RCC 7860 (cell line): ENCODE results near the gene PDPN.
"Not testable (repeated sequence)": the region's sequence is repeated elsewhere in the genome, so short reads cannot be mapped to it uniquely, and the experiment has no call there.

Source experiments
- DNase-seq: peaks from one replicate; pipeline ENCODE4 v3.0.0-alpha.2; 2015; ENCODE audit warnings: low spot score
- FAIRE-seq: peaks from 2 replicates; lab custom pipeline; 2012; peaks lifted over from hg19 to GRCh38; lab: Jason Lieb, UNC

PDPN gene, protein sequence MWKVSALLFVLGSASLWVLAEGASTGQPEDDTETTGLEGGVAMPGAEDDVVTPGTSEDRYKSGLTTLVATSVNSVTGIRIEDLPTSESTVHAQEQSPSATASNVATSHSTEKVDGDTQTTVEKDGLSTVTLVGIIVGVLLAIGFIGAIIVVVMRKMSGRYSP

DNA sequence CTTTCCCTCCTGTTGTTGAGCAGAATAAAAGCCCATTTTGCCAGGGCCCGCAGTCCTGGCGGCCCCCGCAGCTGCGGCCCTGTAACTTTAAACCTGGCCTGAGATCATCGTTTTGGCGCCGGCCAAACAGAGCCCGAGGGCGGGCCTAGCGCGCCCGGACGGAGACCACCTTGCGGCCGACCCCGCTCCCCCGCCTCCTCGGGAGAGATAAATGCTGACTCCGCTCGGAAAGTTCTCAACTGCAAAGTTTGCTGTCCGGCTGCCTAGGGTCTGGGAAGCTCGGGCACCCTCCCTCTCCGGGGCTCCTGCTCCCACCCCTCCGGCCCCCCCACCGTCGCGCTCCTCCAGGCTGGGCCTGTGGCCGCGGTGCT is at the start of gene PDPN:
PDPN (plus strand) TSS at position 238 of the 371 bp plus-strand sequence. CDS start 202 bp downstream, outside the sequence.
- no peak for FAIRE-seq
- no peak for DNase-seq

DNA sequence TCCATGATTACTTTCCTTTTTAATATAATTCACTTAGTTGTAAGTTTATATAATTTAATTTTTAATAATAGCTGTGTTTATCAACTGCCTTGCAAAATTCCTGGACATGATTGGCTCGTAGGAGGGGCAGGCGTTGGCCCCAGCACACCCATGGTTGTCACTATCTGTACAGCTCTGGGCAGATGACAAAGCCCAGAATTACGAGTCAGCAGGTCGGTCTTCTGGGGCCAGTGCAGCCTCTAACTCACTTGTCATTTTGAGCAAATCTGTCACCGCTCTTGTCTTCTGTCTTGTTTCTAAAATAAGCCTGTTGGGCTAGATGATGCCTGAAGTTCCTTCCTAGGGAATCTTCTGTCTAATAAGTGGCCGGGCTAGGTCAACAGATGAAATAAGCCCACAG is 48.4 kb upstream of the PDPN start:
- DNase-seq, result no peak
- no peak for FAIRE-seq

- DNase-seq (no peak), FAIRE-seq (no peak)
Measured at GRCh38 chr1:13536571-13536970, 47.1 kb upstream of the PDPN start.

DNA sequence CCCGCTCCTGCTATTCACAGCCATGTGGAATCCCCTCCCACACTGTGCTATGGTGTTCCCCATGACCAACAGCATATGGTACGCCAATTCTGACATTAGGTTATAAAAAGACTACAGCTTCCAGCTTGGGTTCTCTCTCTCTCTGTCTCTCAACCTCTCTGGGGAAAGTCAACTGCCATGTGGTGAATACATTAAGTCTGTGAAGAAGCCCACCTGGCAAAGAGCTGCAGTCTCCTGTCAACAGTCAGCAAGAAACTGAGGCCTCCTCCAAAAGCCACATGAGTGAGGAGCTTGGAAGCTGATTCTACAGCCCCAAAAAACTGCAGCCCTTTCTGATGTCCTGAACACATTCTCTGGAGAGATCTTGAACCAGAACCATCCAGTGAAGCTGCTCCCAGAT is 44.8 kb upstream of the PDPN start:
- FAIRE-seq, result no peak
- no peak for DNase-seq

DNA sequence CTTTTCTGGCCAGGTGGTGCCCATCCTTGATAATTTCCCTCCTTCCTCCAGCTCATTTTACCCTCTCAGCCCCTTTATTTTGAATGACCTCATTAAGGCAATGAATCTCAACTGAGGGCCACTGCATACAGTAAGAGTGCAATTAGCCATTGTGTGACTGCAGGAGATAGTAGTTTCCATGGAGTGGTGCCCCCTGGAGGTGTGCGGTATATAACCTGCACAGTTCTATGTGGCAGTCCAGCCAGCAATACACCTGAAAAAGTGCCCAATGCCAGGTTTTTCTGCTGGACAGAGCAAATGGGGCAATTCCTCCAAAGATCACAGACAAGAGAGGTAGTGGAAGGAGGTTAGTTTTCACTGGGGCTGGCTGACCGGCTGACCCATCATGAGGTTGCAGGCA is 43.9 kb upstream of the PDPN start:
- FAIRE-seq, result no peak
- DNase-seq, result no peak

GRCh38 chr1:13540866-13541265 is 42.8 kb upstream of the PDPN start:
- FAIRE-seq (no peak), DNase-seq (no peak)

- FAIRE-seq (no peak), DNase-seq (no peak)
Measured at GRCh38 chr1:13541435-13542215, 42.0 kb upstream of the PDPN start.

DNA sequence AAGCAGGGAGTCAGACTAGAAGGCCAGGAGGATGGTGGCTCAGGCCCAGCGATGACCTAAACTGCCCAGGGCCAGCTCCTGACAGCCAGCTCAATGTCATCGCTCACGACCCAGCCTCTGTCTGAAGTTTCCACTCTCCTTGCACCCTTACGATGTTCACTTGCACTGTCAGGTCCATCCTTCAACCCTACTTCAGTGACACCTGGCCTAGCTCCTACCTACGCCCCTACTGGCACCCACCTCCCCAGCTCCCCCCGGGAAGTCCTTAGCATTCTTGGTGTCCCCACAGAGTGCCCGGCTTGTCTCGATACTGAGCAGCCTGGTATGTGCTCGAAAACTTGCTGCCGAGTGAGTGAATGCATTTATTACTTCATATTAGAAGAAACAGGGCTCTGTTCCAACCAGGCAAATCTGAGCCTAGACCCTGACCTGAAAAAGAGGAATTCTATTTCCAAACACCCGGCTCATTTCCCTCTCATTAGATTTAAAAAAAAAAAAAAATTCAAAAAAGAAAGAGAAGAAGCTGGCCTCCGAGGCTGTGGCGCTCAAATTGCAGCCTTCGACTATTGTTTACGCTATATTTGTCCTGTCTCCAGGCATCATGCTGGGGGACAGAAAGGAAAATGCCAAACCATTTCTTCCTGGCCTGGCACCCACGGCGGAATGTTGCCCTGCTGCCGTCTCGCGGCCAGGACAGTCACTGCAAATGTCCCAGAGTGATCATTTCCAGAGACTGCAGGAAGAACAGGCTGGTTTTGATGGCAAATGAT is 40.0 kb upstream of the PDPN start:
- FAIRE-seq (no peak), DNase-seq (no peak)

DNA sequence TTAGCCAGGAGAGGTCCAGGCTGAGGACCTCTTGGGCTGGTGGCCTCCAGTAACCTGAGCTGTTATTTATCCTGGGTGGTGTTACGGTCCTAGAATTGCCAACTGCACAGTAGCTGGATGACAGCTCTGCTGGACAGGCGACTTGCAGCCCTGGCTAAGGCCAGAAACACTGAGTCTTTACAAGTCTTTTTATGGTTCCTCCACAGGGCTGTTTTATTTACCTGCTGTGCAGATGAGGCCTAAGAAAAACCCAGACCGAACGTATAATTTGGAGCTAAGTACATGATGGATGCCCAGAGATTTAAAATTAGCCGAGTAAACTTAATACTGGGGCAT is 39.4 kb upstream of the PDPN start:
- no peak for DNase-seq
- no peak for FAIRE-seq

- FAIRE-seq, result no peak
Measured at GRCh38 chr1:13546791-13547190, 36.8 kb upstream of the PDPN start.

GRCh38 chr1:13548281-13548680 is 35.4 kb upstream of the PDPN start:
- FAIRE-seq, result no peak
- no peak for DNase-seq

More at GRCh38 chr1:13546791-13547190, 36.8 kb upstream of the PDPN start:
- no peak for DNase-seq

- DNase-seq (no peak), FAIRE-seq (no peak)
Measured at GRCh38 chr1:13549021-13549420, 34.6 kb upstream of the PDPN start.

DNA sequence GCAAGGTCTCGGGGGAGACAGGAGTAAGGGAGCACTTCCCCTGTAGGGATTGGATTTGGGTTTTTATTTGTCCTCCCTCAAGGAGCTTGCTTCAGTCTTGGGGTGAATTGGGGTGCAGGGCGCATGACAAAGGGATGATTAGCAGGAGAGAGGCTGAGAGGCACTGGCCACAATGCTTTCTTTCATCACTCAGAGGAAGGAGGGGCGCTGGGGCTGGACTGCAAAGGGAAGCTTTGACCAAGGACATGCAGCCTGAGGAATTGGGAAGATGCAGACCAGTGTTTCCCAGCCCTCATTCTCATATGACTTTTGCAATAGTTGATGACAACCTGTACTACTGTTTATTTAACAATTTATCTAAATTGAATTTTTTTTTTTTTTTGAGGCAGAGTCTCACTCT is 34.1 kb upstream of the PDPN start:
- no peak for DNase-seq
- no peak for FAIRE-seq

GRCh38 chr1:13550663-13551062 is 33.0 kb upstream of the PDPN start:
- DNase-seq (no peak), FAIRE-seq (no peak)

DNA sequence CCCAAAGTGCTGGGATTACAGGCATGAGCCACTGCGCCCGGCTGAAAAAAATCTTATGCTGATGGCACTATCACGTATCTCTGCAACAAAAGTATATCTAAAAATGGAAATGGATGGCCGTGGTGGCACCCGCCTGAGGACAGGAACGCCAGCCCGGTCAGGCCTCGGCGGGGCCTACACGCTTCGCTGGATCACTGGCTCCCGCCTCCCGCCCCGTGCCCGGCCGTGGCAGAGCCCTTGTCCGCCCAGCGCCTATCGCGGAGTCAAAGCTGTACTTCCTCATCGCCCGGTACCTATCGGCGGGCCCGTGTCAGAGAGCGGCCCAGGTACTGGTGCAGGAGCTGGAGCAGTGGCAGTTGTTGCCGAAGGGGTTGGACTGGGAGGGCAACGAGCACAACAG is 28.8 kb upstream of the PDPN start:
- FAIRE-seq, result no peak

GRCh38 chr1:13556224-13556764 is 27.3 kb upstream of the PDPN start:
- FAIRE-seq, result no peak

More for the DNA sequence above, 28.8 kb upstream of the PDPN start:
- no peak for DNase-seq

GRCh38 chr1:13560541-13560940 is 23.1 kb upstream of the PDPN start:
- no peak for DNase-seq
- FAIRE-seq, result no peak

More at GRCh38 chr1:13556224-13556764, 27.3 kb upstream of the PDPN start:
- no peak for DNase-seq

GRCh38 chr1:13562981-13563380 is 20.7 kb upstream of the PDPN start:
- FAIRE-seq, DNase-seq: not testable (repeated sequence)

DNA sequence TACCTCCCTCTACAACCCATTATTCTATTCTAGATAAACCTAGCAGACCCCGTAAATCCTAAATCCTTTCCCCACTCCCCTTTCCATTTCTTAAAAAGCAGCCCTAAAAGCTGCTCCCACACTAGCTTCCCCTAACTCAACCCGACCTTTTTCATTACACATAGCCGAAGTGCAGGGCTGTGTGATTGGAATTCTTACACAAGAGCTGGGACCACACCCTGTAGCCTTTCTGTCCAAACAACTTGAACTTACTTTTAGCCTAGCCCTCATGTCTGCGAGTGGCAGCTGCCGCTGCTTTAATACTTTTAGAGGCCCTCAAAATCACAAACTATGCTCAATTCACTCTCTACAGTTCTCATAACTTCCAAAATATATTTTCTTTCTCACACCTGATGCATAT is 19.6 kb upstream of the PDPN start:
- DNase-seq (no peak), FAIRE-seq (no peak)

GRCh38 chr1:13570435-13570834 is 13.2 kb upstream of the PDPN start:
- not testable (repeated sequence) for FAIRE-seq, DNase-seq

GRCh38 chr1:13570924-13571323 is 12.7 kb upstream of the PDPN start:
- FAIRE-seq (no peak), DNase-seq (no peak)

- FAIRE-seq, result no peak
- no peak for DNase-seq
Measured at GRCh38 chr1:13573586-13573985, 10.0 kb upstream of the PDPN start.
